ENCODE results near the gene PTPRZ1.

PTPRZ1 gene

GRCh38 chr7:122072924-122073599 is 200.1 kb downstream of the PTPRZ1 start:
- no peak for DNase-seq (ENCODE audit: low spot score)
- in situ Hi-C loops (cut with MboI; ENCODE audit: low pct_unique_long_range_greater_than_20kb, low sequenced_read_pairs, unreplicated experiment): no loop called here
- TF ChIP-seq CTCF (IDR thresholded peaks at IDR 0.05; ENCODE audit: extremely low read depth, insufficient read depth, missing control alignments): no peak

- DNase-seq (ENCODE audit: low spot score): no peak
- in situ Hi-C loops (cut with MboI; ENCODE audit: low pct_unique_long_range_greater_than_20kb, low sequenced_read_pairs, unreplicated experiment): no loop called here
- TF ChIP-seq CTCF (IDR thresholded peaks at IDR 0.05; ENCODE audit: extremely low read depth, insufficient read depth, missing control alignments): no peak
Measured at GRCh38 chr7:122073635-122074034, 200.7 kb downstream of the PTPRZ1 start.

- DNase-seq (ENCODE audit: low spot score): no peak
- in situ Hi-C loops (cut with MboI; ENCODE audit: low pct_unique_long_range_greater_than_20kb, low sequenced_read_pairs, unreplicated experiment): no loop called here
- no peak for TF ChIP-seq CTCF (IDR thresholded peaks at IDR 0.05; ENCODE audit: extremely low read depth, insufficient read depth, missing control alignments)
Measured at GRCh38 chr7:122082160-122082559, 209.2 kb downstream of the PTPRZ1 start.

DNA sequence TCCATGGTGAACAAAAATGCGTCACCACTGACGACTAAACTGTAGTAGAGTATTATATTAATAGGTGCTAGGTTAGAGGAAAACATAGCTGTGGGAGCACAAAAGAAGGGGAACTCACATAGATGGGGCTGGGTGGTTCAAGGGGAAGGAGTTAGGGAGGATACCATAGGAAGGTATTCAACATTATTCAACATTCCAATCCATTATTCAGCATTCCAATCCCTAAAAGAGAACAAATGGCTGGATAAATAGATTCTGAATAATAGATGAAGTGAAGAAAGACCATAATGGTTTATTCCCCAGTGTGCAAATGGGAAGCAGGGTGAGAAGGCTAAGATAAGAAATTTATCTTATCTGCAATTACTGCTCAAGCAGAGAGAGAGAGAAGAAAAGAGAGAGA is 209.7 kb downstream of the PTPRZ1 start:
- DNase-seq (ENCODE audit: low spot score): no peak
- in situ Hi-C loops (cut with MboI; ENCODE audit: low pct_unique_long_range_greater_than_20kb, low sequenced_read_pairs, unreplicated experiment): no loop called here
- no peak for TF ChIP-seq CTCF (IDR thresholded peaks at IDR 0.05; ENCODE audit: extremely low read depth, insufficient read depth, missing control alignments)

GRCh38 chr7:122092964-122093797 is 220.2 kb downstream of the PTPRZ1 start:
- DNase-seq (ENCODE audit: low spot score): peak; percentile 31
- in situ Hi-C loops (cut with MboI; ENCODE audit: low pct_unique_long_range_greater_than_20kb, low sequenced_read_pairs, unreplicated experiment): no loop called here
- peak; percentile 86 for TF ChIP-seq CTCF (IDR thresholded peaks at IDR 0.05; ENCODE audit: extremely low read depth, insufficient read depth, missing control alignments)

DNA sequence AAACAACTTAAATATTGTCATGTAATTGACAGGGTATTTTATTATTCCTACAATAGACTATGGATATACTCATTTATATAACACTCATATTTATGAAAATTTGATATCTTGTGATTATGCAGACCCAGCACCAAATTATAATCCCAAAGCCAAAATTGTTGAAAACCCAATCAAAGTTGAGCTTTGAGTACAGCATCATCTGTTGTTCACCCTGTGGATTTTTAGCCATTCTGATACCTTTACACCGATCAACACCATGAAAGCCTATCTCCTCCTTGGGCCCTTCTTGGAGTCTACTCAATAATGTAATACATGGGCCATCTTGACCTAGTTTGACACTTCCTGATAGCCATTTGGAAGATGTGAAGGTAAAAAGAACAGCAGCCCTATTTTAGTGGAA is 221.6 kb downstream of the PTPRZ1 start:
- no peak for DNase-seq (ENCODE audit: low spot score)
- no peak for TF ChIP-seq CTCF (IDR thresholded peaks at IDR 0.05; ENCODE audit: extremely low read depth, insufficient read depth, missing control alignments)
- in situ Hi-C loops (cut with MboI; ENCODE audit: low pct_unique_long_range_greater_than_20kb, low sequenced_read_pairs, unreplicated experiment): no loop called here

All from GM13977 (cell line).